Breast epithelium (tissue), 4 donors: ENCODE measurements around the gene TNFRSF18. TPM values are rescaled to one million over a fixed set of nuclear protein-coding genes. Genes with fewer than 3 reads are reported as not detected.

Experiments
- DNase-seq, 2 donors: peaks; one replicate each; pipeline ENCODE4 v3.0.0-alpha.2; 2019; ENCODE audit warnings: low spot score in 2 of 2
- H3K27ac ChIP-seq, 2 donors: fragments of 200-600 bp; sonication (generic) in 1 of 2; one replicate each; pipeline ENCODE4 v1.5.1; 2016 to 2019; ENCODE audit warnings: mild to moderate bottlenecking in 1 of 2
- H3K27me3 ChIP-seq, 2 donors: fragments of 200-600 bp; sonication (generic) in 1 of 2; one replicate each; pipeline versions ENCODE4 v1.5.1 to v1.6.0; 2017 to 2019; ENCODE audit warnings: control low read depth in 1 of 2, mild to moderate bottlenecking in 1 of 2
- H3K36me3 ChIP-seq: fragments of 200-600 bp; one replicate; pipeline ENCODE4 v1.5.1; 2019
- H3K4me1 ChIP-seq, 2 donors: fragments of 200-600 bp; sonication (generic); one replicate each; pipeline ENCODE4 v1.5.1; 2016 to 2019; ENCODE audit warnings: control low read depth in 1 of 2
- H3K4me3 ChIP-seq, 3 donors: fragments of 200-600 bp; sonication (generic); 1 replicate in 2 of 3; 2 replicates in 1 of 3; pipeline ENCODE4 v1.5.1; 2016 to 2019; ENCODE audit warnings: mild to moderate bottlenecking in 3 of 3, moderate library complexity in 2 of 3
- H3K9me3 ChIP-seq, 2 donors: fragments of 200-600 bp; sonication (generic) in 1 of 2; one replicate each; pipeline ENCODE4 v1.5.1; 2016 to 2019; ENCODE audit warnings: control low read depth in 1 of 2
- POLR2A ChIP-seq: fragments of 450-650 bp; IDR thresholded peaks from one replicate; pipeline ENCODE4 v1.6.1; 2016; ENCODE audit warnings: antibody characterized with exemption, mild to moderate bottlenecking, moderate library complexity
- POLR2AphosphoS5 ChIP-seq, 3 donors: sonication (generic); formaldehyde crosslinking; IDR thresholded peaks; one replicate each; pipeline ENCODE4 v1.6.1; 2017; ENCODE audit warnings: antibody characterized with exemption in 3 of 3
- intact Hi-C: fragments of 100-400 bp; cut with DNase I; formaldehyde crosslinking; loops from one replicate; pipeline ENCODE4 v1.15.1; 2023; ENCODE audit warnings: low total_unique reads
- total RNA-seq, 3 donors: library from RNA; depleted of rRNA; stranded (reverse); fragments of >200 nt; gene quantifications; one replicate each; pipeline ENCODE4 v1.1.0, GENCODE V29; 2016
- TF ChIP-seq, protein P1 (sequence below), 3 donors: fragments of 450-650 bp; IDR thresholded peaks; one replicate each; pipeline ENCODE4 v1.5.1; 2016 to 2017; ENCODE audit warnings: antibody characterized with exemption in 3 of 3, mild to moderate bottlenecking in 3 of 3, moderate library complexity in 3 of 3

TNFRSF18 gene
- total RNA-seq, 3 donors from 2014 or later = 1.9 to 5.9 TPM; not detected in 1

DNA sequence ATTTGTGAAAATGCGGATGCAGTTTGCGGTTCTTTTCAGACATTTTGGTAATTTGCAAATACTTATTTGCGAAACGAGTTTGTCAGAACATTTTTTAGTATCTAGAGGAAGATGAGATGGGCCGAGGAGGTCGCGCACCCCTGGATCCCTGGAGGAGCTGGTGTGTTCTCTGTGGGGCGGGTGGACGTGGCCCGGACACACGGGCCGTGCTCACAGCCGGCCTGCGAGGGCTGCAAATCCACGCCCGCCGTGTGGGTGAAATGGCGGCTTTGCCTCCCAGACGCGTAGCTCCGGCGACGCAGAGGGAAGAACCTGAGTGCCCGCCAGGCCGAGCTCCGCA is 42.1 kb downstream of the TNFRSF18 start:
- peak overlapping the region; percentile 90 to 92 for H3K27ac ChIP-seq

DNA sequence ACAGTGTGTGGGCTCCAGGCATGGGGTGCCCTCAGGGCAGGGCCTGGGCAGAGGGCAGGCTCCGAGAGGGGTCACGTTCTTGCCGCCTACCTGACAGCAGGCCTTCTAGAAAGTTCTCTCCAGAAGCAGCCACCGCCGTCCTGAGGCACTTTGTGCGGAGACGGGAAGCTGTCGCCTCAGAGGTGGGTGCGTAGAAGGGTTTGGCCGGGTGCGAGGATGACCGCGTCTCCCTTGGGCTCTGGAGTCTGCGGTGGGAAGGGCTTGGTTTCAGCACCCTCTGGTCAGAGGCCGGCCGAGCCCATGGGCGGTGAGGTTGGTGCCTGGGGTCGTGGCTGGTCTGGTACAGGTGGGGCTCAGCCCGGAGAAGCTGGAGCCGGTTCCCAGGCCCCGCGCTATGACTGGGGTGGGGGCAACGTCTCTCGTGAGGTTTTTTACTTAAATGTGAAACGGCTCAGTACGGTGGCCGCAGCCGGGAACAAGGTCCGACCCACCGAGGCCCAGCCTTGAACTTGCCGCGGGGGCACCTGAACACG is 42.8 kb downstream of the TNFRSF18 start:
- peak overlapping the region; percentile 90 to 92 for H3K27ac ChIP-seq
- no peaks in the 10 kb centered on the region for H3K36me3 ChIP-seq
- DNase-seq = no peak
- TF ChIP-seq POLR2A (no peak), POLR2AphosphoS5 (IDR thresholded peaks at IDR 0.05) (no peak)
- TF ChIP-seq, protein P1, sequence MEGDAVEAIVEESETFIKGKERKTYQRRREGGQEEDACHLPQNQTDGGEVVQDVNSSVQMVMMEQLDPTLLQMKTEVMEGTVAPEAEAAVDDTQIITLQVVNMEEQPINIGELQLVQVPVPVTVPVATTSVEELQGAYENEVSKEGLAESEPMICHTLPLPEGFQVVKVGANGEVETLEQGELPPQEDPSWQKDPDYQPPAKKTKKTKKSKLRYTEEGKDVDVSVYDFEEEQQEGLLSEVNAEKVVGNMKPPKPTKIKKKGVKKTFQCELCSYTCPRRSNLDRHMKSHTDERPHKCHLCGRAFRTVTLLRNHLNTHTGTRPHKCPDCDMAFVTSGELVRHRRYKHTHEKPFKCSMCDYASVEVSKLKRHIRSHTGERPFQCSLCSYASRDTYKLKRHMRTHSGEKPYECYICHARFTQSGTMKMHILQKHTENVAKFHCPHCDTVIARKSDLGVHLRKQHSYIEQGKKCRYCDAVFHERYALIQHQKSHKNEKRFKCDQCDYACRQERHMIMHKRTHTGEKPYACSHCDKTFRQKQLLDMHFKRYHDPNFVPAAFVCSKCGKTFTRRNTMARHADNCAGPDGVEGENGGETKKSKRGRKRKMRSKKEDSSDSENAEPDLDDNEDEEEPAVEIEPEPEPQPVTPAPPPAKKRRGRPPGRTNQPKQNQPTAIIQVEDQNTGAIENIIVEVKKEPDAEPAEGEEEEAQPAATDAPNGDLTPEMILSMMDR (IDR thresholded peaks at IDR 0.05) = no peak
- H3K4me3 ChIP-seq = peak overlapping the region in 2 of 3 donors; percentile 62 to 63
- no peaks in the 10 kb centered on the region for H3K9me3 ChIP-seq
- intact Hi-C loops = no loop called here
- peaks cover 0 to 10% of the 10 kb centered on the region in 2 donors for H3K27me3 ChIP-seq
- peaks cover 4 to 11% of the 10 kb centered on the region in 2 donors for H3K4me1 ChIP-seq

More for the DNA sequence above, 42.1 kb downstream of the TNFRSF18 start:
- Histone ChIP-seq H3K27me3 (peaks cover 0 to 17% of the 10 kb centered on the region in 2 donors), H3K4me3 (peak overlapping the region in 2 of 3 donors; percentile 62 to 63), H3K9me3 (no peaks in the 10 kb centered on the region), H3K36me3 (no peaks in the 10 kb centered on the region), H3K4me1 (peaks cover 4 to 11% of the 10 kb centered on the region in 2 donors)
- intact Hi-C loops = no loop called here
- no peak for DNase-seq
- TF ChIP-seq POLR2AphosphoS5 (IDR thresholded peaks at IDR 0.05) = no peak
- TF ChIP-seq, protein P1 (IDR thresholded peaks at IDR 0.05) = no peak

DNA sequence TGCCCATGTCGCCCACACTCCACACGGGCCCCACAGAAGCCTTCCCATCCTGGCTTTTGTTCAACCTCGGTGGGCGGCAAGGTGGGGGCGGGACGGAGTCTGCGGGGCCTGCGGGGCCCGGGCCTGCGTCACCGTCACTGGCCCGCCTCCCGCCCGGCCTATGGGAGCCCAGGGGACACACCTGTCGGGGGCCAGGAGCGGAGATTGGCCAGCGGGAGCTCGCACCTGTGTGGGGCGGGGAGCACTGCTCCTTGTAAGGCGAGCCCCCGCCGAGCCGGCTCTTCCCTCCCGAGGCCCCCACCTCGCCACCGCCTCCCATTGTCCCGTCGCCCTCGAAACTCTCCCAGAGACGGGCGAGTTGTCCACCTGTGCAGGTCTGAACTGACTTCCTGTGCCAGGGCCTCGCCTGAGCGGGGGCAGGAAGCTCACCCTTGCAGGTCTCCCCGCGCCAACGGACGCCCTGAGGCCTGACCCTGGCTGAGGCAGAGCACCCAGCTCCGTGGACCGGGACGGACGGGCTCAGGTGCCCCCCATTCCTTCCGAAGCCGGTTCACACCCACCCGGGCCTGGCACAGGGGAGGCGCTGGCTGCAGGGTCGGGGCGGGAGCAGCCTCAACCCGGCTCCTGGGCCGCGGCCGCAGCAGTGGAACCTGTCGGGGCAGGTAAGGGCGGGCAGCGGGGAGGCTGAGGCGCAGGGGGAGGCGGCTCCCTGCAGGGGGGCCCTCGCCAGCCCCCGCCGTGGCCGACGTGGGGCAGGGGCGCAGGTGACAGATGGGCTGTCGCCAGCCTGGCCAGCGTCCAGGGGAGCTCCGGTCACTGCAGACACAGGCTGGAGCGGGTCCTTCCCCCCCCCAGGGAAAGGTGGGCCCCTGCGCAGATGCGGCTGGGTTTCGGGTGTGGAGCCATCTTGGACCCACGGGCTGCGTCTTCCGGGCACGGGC is 43.5 kb downstream of the TNFRSF18 start:
- peak overlapping the region; percentile 90 to 92 for H3K27ac ChIP-seq

DNA sequence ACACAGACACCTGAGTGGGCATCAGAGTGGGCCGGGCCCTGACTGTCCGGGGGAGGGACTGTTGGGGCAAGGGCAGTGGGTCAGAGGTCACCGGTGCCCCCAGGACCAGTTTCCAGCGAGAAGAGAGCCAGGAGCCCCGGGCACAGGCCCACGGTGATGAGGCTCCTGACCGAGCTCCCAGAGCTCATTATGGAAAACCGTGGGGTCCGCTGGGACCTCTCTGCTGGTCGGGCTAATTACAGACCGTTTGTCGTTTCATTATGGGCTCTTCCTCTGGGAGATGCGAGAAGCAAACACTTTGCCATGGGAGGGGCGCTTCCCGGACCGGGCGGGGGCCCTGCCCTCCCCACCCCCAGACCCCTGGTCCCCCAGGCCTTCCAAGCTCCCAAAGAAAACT is 44.7 kb downstream of the TNFRSF18 start:
- Histone ChIP-seq H3K27ac (peak overlapping the region; percentile 90 to 92), H3K4me1 (peaks cover 4 to 6% of the 10 kb centered on the region in 2 donors), H3K9me3 (no peaks in the 10 kb centered on the region)

More for the DNA sequence above, 43.5 kb downstream of the TNFRSF18 start:
- H3K36me3 ChIP-seq = no peaks in the 10 kb centered on the region
- H3K4me3 ChIP-seq = peak overlapping the region in 2 of 3 donors; percentile 62 to 63
- peaks cover 0 to 8% of the 10 kb centered on the region in 2 donors for H3K27me3 ChIP-seq
- DNase-seq = peak; percentile 83 to 86
- no peaks in the 10 kb centered on the region for H3K9me3 ChIP-seq
- TF ChIP-seq POLR2AphosphoS5 (IDR thresholded peaks at IDR 0.05) (peak; percentile 5 to 51 (median 37)), POLR2A (peak; percentile 45)
- TF ChIP-seq, protein P1 (IDR thresholded peaks at IDR 0.05) = no peak
- H3K4me1 ChIP-seq = peaks cover 4 to 11% of the 10 kb centered on the region in 2 donors
- intact Hi-C loops = no loop called here

More for the DNA sequence above, 44.7 kb downstream of the TNFRSF18 start:
- DNase-seq = no peak
- TF ChIP-seq POLR2A = no peak
- no peak for TF ChIP-seq POLR2AphosphoS5 (IDR thresholded peaks at IDR 0.05)
- TF ChIP-seq, protein P1 (IDR thresholded peaks at IDR 0.05) = no peak
- no peak overlapping the region for H3K4me3 ChIP-seq
- intact Hi-C loops = no loop called here
- no peaks in the 10 kb centered on the region for H3K36me3 ChIP-seq
- H3K27me3 ChIP-seq = peaks cover 0 to 5% of the 10 kb centered on the region in 2 donors
